HG03139 (cell line): ENCODE results near the gene AKT2.

Experiments used
- ATAC-seq: cut with Tn5 transposase; IDR thresholded peaks from one replicate; pipeline ENCODE4 v1.9.1; 2021; ENCODE audit not compliant: unreplicated experiment

AKT2 gene

DNA sequence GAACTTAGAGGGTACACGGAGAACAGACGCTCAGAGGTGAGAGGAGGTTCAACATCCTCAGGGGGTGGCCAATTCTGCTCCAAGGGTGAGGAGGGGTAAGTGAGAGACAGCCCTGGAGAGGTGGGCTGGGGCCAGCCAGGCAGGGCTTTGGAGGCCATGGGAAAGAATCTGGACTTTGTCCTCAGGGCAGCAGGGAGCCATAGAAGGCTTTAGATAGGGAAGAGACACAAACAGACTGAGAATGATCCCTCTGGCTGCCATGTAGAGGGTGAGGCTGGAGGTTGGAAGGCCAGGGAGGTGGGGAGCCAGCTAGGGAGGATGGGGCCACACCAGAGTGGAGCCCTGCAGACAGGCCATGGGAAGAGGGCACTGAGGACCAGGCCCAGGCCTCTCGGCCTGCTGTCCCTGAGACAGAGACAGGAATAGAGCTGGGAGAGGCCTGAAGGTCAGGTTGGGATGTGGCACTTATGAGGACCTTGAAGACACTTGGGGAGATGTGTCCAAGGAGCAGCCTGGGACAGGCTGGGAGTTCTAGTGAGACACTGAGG lies 29.5 kb downstream of the AKT2 start:
- no peak for ATAC-seq

DNA sequence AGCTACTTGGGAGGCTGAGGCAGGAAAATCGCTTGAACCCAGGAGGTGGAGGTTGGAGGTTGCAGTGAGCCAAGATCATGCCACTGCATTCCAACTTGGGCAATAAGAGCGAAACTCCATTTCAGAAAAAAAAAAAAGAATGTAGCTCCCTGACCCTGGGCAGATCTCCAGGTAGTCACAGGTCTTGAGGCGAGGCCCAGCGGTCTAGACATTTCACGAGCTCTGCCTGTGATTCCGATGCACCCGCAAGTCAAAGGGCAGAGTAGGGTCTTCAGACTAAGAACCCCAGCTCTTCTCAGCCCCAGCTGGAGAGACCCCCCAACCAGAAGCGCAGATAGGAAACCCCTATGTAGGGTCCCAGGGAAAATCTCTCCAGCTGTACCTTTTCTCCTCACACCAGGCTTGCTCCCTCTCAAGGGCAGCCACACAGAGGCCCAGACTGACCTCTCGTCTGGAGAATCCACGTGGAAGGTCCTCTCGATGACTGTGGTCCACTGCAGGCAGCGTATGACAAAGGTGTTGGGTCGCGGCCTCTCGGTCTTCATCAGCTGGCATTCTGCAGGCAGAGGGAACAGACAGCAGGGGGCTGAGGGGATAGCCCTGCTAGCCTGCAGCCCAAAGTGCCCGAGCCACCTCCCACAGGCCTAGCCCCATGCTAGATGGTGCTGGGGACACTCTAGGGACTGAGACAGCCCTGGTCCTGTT lies 30.3 kb downstream of the AKT2 start:
- no peak for ATAC-seq

DNA sequence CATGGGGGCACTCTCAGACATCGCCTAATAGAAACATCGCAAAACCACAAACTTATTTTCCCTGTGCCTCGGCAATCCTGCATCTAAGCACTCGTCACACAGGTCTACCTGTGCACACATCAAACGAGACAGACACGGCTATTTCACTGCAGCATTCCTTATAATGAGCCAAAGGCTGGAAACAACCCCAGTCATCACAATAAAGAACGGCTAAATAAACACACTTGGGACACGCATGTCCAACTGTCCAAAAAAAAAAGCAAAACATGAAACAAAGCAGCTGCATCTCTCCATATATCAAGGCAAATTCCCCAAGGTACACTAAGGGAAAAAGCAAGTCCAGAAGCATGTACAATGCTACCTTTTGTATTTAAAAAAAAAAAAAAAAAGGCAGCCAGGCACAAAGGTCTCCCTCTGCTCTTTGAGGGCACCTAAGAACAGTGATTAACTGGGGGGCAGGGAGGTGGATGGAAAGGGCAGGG lies 31.5 kb downstream of the AKT2 start:
- no peak for ATAC-seq

DNA sequence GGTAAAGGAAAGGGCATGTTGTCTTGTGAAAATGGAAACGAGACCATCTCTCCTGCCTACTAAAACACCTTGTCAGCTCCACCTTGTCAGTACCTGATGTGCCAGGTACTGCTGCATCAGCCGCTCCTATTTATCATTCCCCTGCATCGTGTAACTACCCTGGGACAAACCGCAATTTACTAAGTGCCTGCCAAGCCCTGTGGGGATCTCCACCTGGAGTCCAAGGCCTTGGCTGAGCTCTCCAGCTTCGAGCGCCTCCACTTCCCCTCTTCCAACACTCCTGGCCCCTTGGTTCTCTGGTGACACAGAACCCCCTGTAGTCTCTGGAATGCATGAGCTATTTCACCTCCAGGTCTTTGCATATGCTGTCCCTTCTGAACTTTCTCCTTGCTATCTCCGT lies 32.8 kb downstream of the AKT2 start:
- no peak for ATAC-seq

DNA sequence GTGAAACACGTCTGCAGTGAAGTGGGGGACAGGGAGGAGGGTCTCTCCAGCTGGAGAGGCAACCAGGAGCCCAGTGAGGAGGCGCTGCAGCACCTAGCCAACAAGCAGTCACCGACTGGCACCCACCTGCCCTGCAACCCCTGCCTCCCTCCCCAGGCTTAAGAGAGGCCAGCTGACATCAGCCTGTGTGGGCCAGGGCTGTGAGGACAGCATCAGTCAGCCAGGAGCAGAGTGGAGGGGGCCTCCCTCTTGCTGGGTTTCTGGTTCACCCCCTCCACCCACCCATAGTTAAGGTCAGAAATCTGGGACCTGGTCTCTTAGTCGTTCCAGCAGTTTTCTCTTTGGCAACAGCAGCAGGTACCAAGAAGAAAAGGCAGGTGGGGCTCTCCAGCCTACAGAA lies 33.2 kb downstream of the AKT2 start:
- no peak for ATAC-seq

DNA sequence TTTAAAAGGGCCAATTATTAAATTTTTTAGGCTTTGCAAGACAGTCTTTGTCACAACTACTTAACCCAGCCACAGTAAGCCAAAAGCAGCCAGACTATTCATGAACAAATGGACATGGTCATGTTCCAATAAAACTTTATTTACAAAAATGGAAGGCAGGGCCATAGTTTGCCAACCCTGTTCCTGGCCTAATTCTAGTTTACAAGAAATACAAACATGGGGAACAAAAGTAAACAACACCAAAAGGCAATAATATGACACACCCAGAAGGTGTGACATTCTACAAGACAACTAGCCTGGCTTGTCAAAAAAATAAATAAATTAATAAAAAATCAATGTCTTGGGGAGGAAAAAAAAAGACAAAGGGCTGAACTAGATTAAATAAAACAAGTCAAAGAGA lies 33.9 kb downstream of the AKT2 start:
- ATAC-seq: no peak

DNA sequence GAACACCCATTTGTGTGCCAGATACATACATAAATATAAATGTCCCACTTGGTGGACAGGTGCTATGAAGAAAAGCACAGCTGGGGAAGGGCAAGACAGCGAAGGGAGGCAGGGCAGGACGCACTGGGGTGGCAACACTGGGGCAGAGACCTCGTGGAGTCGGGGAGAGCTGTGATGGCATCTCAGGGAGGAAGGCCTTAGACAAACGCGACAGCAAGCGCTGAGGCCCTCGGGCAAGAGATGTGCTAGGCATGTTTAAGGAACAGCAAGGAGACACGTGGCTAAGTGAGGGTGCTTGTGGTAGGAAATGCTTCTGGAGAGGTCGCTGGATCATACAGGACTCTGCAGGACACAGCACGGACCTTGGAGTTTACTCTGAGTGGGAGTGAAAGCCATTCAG lies 35.4 kb downstream of the AKT2 start:
- ATAC-seq: no peak

DNA sequence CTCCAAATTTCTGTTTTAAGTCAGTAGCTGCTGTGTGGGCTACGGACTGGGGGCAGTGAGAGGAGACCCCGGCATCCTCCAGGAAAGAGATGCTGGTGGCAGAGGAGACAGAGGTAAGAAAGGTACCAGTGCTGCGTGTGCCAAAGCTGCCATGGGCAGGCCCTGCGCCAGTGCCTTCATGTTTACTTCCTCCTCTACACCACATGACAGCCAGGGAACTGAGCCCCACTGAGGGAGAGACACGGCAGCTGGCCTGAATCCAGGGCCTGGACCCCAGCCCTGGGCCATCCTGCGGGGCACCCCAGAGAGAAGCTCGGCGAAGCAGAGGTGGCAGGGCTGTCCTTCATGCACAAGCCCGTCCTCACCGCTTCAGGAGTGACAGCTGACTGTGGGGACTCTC lies 35.9 kb downstream of the AKT2 start:
- ATAC-seq: no peak

DNA sequence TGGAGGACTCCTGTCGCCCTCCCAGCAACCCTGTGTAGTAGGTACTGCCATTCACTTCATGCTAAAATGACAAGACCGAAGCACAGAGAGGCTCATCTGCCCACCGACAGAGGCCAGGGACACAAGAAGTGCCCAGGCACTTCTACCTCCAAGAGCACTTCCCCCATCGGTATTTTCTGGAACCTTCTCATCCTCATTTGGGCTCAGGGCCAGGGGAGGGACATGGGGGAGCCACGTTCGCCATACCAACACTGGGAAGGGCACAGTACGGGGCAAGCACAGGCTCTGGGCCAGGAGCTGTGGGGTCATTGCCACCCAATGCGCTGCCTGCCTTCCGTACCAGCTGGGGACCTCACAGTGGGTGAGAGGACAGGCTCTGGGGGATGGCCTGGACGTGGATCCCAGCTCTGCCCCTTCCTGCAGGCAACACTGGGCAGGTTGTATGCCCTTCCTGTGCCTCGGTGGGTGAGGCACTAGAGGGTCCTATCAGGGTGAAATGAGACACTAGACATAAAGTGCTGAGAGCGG lies 37.3 kb downstream of the AKT2 start:
- ATAC-seq: no peak

DNA sequence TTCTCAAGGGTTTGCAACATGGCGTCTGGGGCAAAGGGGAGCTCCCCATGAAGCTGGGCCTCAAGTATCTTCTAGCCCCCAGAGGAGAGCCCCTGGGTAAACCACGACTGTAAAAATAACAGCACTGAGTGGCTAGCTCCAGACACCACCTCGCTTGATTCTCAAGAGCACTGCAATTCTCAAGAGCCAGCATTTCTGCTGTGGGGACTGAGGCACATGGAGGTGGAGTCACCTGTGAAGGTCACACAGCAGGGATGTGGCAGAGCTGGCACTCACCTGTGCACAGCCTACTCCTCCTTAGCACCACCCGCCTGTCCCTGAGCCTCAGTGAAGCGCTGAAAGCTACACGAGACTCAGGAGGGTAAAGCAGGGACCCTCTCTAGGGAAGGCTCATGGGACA lies 38.0 kb downstream of the AKT2 start:
- no peak for ATAC-seq

DNA sequence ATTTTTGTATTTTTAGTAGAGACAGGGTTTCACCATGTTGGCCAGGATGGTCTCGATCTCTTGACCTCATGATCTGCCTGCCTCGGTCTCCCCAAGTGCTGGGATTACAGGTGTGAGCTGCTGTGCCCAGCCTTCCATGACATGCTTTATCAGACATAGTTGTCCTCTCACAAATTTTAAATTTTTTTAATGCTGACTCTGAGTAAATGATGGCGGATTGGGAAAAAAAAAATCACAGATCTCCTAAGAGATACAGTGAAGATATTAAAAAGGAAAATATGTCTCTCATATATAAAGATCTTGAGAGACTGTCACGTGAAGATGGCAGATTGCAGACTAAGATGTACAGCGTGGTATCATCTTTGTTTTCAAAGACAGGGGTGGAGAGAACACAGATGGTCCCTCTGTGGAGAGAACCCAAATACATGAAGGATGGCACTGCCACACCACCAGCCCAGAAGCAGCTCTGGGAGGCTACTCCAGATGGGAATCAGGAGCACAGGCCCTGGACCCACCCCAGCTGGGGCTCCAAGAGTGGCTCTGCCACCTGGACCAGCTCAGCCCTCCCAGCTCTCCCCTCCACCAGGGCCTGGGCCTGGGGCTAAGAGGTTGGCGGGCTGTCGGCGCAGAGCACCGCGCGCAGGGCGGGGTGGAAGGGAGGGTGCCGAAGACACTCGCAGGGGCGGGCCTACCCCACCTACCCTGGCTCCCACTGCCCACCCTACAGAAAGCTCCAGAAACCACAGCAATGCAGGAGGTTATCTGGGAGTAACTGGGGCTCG lies 38.7 kb downstream of the AKT2 start:
- ATAC-seq: no peak

DNA sequence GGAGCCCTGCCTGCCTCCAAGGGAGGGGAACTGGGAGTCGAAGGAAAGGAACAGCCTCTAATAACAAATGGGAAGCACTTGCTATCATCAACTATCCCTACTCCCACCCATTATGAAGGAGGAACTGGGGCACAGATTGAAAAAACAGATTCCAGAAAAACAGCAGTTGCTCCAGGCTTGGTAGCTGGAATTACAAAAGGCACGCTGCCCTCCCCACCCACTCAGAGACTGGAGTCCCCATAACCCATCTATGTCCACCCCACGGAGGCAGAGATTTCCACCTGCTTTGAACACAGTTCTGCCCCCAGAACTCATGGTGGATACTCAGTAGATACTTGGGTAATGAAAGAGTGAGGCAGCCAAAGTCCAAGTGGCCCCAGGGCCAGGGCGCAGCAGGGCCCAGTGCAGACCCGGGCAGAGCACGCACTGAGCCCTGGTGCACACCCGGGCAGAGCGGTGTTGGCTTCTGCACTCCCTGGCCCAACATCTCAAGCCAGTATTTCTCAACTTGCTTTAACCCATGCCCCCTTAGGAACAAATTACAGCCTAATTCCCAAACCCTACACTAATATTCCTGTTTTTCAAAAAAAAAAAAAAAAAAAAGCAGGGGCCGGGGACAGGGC lies 39.5 kb downstream of the AKT2 start:
- ATAC-seq: no peak

DNA sequence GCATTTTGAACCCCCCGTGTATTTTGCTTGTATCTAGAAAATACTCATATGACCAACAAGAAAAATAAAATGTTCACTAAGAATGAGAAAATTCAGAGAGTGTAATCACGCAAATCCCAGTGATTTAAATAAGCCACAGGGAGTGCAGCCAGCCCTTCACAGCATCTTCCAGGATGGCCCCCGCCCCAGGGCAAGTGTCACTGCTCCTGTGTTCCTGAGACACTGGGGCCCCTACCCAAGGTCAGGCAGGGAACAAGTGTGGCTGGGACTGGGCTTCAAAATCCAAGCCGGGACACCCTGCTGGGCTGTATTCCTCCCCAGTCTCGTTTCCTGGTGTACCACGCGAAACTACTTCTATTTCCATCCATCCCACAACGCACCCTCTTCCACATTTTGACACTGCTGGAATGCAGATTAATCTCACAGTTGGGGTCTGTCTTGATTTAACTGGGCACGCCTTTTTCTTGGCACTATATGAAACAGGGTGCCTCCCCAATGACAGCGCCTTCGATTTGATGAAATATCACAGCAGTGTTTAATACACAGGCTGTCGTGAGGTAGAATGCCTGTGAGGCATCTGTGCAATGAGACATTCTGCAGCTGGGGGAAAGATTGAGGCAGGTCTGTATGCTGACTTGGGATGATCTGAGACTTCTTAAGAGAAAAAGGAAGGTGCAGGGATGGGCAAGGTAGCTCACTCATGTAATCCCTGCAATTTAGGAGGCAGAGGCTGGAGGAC lies 40.4 kb downstream of the AKT2 start:
- no peak for ATAC-seq

DNA sequence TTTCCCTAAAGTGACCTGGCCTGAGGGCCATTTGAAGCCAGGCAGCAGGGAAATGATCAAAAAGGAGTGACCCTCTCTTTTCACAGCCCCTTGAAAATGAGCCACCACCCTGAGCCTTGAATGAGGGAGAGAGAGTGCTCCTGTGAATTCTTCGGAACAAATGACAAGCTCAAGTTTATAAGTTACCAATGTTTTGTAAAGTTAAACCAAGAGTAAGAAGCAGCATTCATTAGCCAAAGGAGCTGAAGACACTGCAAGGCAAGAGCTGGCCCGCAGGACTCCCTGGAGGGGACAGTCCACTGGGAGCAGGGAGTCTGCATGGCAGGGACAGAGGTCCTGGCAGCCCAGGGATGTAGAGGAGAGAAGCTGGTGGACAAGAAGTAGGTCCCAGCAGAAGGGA lies 42.0 kb downstream of the AKT2 start:
- no peak for ATAC-seq

DNA sequence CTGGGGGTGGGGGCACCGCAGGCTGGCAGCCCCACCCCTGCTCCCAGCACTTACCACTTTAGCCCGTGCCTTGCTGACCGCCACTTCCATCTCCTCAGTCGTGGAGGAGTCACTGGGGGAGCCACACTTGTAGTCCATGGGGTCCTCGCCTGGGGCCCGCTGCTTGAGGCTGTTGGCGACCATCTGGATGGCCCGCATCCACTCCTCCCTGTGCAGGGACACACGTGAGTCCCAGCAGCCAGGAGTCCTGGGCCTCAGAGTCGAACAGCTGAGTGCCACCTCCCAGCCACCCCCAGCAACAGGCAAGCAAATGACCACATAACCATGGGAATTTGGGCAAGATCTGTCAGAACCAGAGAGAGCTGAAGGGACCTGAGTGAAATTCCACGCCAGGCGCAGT lies 42.7 kb downstream of the AKT2 start:
- no peak for ATAC-seq

DNA sequence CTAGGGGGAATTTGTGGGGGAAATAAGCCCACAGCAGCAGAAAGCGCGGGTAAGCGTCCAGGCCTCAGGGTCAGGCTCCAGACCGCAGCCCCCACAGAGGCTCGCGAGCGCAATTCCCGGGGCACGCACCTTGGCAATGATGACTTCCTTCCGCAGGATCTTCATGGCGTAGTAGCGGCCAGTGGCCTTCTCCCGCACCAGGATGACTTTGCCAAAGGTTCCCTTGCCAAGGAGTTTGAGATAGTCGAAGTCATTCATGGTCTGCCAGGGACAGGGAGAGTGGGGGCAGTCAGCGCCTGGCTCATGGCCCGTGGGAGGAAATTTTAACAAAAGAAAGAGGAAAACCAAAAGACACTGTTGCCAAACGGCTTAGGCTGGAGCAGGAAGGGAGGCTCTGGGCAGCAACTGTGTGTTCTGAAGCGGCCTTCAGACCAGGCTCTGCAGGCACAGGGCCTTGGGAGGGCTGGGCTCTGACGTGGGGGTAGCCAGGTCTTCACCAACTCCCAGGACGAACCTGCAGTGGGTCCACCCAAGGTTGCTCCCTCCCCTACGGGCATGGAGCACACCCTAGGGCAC lies 43.2 kb downstream of the AKT2 start:
- no peak for ATAC-seq

DNA sequence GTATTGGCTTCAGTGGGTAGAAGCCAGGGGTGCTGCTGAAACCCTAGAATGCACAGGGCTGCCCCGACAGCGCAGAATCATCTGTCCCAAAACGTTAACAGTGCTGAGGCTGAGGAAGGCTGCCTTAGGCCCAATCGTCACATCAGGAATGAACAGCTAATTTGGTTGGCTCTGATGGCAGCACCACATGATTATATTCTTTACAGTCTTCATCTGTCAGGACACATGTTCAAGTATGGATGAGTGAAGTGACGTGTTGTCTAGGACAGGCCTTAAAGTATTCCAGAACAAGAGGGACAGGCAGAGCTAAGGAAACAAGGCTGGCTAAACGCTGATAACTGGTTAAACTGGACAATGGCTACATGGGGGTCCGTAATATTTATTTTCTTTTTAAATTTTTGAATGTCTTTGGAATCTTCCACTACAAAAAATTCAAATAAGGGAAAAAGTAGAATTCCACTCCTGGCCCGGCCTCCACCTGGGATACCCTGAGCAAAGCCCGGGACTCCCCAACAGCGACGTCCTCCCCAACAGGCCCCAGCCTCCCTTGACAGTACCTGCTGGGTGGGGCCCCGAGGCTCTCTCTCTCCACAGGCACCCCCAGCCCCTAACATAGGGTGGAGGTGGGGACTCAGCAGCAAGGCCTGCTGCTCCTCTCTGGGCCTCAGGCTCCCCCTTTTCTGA lies 43.9 kb downstream of the AKT2 start:
- no peak for ATAC-seq

DNA sequence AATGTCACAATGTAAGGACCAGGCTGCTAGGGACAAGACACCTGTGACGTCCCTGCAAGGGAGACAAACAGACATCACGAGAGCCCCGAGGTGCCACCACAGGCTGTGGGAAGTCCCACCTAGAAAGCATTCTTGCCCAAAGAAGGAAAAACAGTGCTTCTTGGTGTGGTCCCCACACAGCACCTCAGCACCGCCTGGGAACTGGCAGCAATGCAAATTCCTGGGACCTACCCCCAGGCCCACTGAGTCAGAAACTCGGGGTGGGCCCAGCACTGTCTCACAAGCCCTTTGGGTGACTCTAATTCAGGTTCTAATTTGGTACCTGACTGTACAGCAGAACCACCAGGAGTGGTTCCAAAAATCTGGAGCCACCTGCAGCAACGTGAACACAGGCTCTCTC lies 44.8 kb downstream of the AKT2 start:
- ATAC-seq: no peak

DNA sequence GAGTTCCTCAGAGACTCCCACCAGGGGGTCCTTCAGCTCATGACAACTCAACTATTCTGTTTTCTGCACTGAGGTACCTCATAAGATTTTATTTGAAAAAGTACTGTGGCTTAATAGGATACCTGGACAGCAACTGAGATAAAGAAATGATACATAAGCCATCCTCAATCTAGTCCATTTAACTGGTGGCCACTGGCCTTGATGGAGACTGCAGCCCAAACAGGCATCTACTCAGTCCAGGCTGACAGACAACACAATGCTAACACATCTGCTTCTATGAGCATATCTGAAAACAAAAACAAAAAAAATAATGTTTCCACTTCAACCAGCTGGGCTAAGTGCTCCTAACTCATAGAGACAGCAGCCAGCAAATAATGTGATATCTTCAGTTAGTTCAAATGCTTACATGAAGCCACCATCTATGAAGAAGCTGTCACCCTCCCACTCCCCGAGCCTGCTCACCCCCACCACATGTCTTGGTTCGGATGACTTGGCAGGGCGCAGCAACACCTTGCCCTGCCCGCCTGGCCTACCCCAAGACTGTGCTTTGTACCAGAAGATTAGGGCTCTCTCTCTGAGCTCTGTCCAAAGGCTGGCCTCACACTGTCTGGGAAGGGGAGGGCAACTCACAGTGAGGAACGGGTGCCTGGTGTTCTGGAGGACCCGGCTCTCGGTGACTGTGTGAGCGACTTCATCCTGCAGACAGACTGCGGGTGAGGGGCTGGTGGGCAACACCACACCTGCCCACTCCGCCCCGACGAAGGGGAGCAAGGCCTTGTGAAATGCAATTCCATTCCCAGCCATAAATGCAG lies 45.5 kb downstream of the AKT2 start:
- no peak for ATAC-seq
